ENCODE measurements around the gene PTCHD1. TPM values are rescaled to one million over a fixed set of nuclear protein-coding genes. Genes with fewer than 3 reads are reported as not detected.

The PTCHD1 gene
- total RNA-seq, 3 donors from 2014 or later = 0.61 to 16.0 (median 0.63) TPM

- ATAC-seq (no peak), DNase-seq (no peak)
- intact Hi-C loops (cut with DNase I, micrococcal nuclease) = no loop called here
- no peaks in the 10 kb centered on the region for H3K4me1 ChIP-seq (ENCODE audit: low read depth)
- no peaks in the 10 kb centered on the region for H3K9me3 ChIP-seq
- no peaks in the 10 kb centered on the region for H3K36me3 ChIP-seq (ENCODE audit: low read depth)
- TF ChIP-seq, protein P1, sequence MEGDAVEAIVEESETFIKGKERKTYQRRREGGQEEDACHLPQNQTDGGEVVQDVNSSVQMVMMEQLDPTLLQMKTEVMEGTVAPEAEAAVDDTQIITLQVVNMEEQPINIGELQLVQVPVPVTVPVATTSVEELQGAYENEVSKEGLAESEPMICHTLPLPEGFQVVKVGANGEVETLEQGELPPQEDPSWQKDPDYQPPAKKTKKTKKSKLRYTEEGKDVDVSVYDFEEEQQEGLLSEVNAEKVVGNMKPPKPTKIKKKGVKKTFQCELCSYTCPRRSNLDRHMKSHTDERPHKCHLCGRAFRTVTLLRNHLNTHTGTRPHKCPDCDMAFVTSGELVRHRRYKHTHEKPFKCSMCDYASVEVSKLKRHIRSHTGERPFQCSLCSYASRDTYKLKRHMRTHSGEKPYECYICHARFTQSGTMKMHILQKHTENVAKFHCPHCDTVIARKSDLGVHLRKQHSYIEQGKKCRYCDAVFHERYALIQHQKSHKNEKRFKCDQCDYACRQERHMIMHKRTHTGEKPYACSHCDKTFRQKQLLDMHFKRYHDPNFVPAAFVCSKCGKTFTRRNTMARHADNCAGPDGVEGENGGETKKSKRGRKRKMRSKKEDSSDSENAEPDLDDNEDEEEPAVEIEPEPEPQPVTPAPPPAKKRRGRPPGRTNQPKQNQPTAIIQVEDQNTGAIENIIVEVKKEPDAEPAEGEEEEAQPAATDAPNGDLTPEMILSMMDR (IDR thresholded peaks at IDR 0.05) = no peak
- no peak overlapping the region for H3K4me3 ChIP-seq
These were observed 116.6 kb downstream of the PTCHD1 start for GRCh38 chrX:23451266-23451665.
